VCaP (cell line): ENCODE results near the gene IL1RN.
A peak's percentile ranks its signal among the peaks of the same experiment; 100 is the strongest.

Experiments used
- H3K27ac ChIP-seq: fragments of 450-650 bp; 2 replicates; pipeline ENCODE4 v1.5.1; 2017
- CTCF ChIP-seq: fragments of 450-650 bp; conservative IDR thresholded peaks from 2 replicates; pipeline ENCODE4 v1.5.1; 2017; ENCODE audit warnings: mild to moderate bottlenecking, moderate library complexity

The IL1RN gene

GRCh38 chr2:113164215-113164929 is 37.0 kb downstream of the IL1RN start:
- TF ChIP-seq CTCF = no peak
- peak overlapping the region; percentile 46 for H3K27ac ChIP-seq

- TF ChIP-seq CTCF = no peak
- H3K27ac ChIP-seq = peak overlapping the region; percentile 46
Observed at GRCh38 chr2:113164930-113165585, 37.7 kb downstream of the IL1RN start.

- peak overlapping the region; percentile 46 for H3K27ac ChIP-seq
- no peak for TF ChIP-seq CTCF
Observed at GRCh38 chr2:113166187-113166645, 38.8 kb downstream of the IL1RN start.

- peak overlapping the region; percentile 46; the same call in 1 of the 2 replicates for H3K27ac ChIP-seq
- TF ChIP-seq CTCF = no peak
Observed at GRCh38 chr2:113167115-113167932, 39.9 kb downstream of the IL1RN start.

GRCh38 chr2:113167962-113168340 is 40.6 kb downstream of the IL1RN start:
- H3K27ac ChIP-seq = no peak overlapping the region
- TF ChIP-seq CTCF = no peak

GRCh38 chr2:113169002-113169530 is 41.7 kb downstream of the IL1RN start:
- no peak for TF ChIP-seq CTCF
- no peak overlapping the region for H3K27ac ChIP-seq

- H3K27ac ChIP-seq = no peak overlapping the region
- TF ChIP-seq CTCF = no peak
Observed at GRCh38 chr2:113169586-113169985, 42.2 kb downstream of the IL1RN start.
